Esophagus squamous epithelium (tissue), 5 donors: Measurements from ENCODE around the gene STAG1. TPM values are rescaled to one million over a fixed set of nuclear protein-coding genes. Genes with fewer than 3 reads are reported as not detected.
"Not testable (repeated sequence)": the region's sequence is repeated elsewhere in the genome, so short reads cannot be mapped to it uniquely, and the experiment has no call there.

Experiments used
- DNase-seq: peaks from one replicate; lab custom pipeline; 2025; lab: John Stamatoyannopoulos, UW
- H3K27ac ChIP-seq, 4 donors: fragments of 200-600 bp; sonication (generic); one replicate each; pipeline ENCODE4 v1.5.1; 2016 to 2019; ENCODE audit warnings: mild to moderate bottlenecking in 1 of 4
- H3K27me3 ChIP-seq, 4 donors: fragments of 200-600 bp; sonication (generic); 1 replicate in 3 of 4; 2 replicates in 1 of 4; pipeline versions ENCODE4 v1.5.1 to v1.6.0; 2017 to 2021; ENCODE audit warnings: antibody characterized with exemption in 1 of 4
- H3K36me3 ChIP-seq, 3 donors: fragments of 200-600 bp; sonication (generic); one replicate each; pipeline ENCODE4 v1.5.1; 2016 to 2019
- H3K4me1 ChIP-seq, 3 donors: fragments of 200-600 bp; sonication (generic); one replicate each; pipeline ENCODE4 v1.5.1; 2017 to 2019
- H3K4me3 ChIP-seq, 4 donors: fragments of 200-600 bp; sonication (generic); 1 replicate in 3 of 4; 2 replicates in 1 of 4; pipeline ENCODE4 v1.5.1; 2016 to 2019; ENCODE audit warnings: mild to moderate bottlenecking in 2 of 4, moderate library complexity in 1 of 4
- H3K9me3 ChIP-seq, 3 donors: fragments of 200-600 bp; sonication (generic); one replicate each; pipeline ENCODE4 v1.5.1; 2016 to 2019
- POLR2A ChIP-seq, 4 donors: fragments of 450-650 bp; IDR thresholded peaks; one replicate each; pipeline ENCODE4 v1.6.1; 2017; ENCODE audit warnings: antibody characterized with exemption in 4 of 4, mild to moderate bottlenecking in 4 of 4, moderate library complexity in 3 of 4
- WGBS, 2 donors: methylation state at CpG; one replicate each; pipeline ENCODE4 v1.1.5; 2018; 5-methylcytosine and 5-hydroxymethylcytosine counted together
- intact Hi-C: fragments of 100-400 bp; cut with DNase I; formaldehyde crosslinking; loops from one replicate; pipeline ENCODE4 v1.15.0; 2022
- total RNA-seq, 4 donors: library from RNA; depleted of rRNA; stranded (reverse); fragments of >200 nt; gene quantifications; one replicate each; pipeline ENCODE4 v1.1.0, GENCODE V29; 2016
- TF ChIP-seq, protein P1 (sequence below), 6 experiments: fragments of 450-650 bp in 4 of 6; fragments of 200-600 bp in 2 of 6; sonication (generic) in 2 of 6; IDR thresholded peaks; one replicate each; pipeline ENCODE4 v1.5.1; 2016 to 2019; ENCODE audit warnings: antibody characterized with exemption in 6 of 6, mild to moderate bottlenecking in 4 of 6, moderate library complexity in 4 of 6
- donor health status: DM: yes; HTN: yes; CAD: no.

STAG1 gene
- total RNA-seq, 4 donors from 2014 or later: 10.9 to 42.9 (median 24.9) TPM

- no peak for TF ChIP-seq POLR2A (IDR thresholded peaks at IDR 0.05)
- TF ChIP-seq, protein P1, sequence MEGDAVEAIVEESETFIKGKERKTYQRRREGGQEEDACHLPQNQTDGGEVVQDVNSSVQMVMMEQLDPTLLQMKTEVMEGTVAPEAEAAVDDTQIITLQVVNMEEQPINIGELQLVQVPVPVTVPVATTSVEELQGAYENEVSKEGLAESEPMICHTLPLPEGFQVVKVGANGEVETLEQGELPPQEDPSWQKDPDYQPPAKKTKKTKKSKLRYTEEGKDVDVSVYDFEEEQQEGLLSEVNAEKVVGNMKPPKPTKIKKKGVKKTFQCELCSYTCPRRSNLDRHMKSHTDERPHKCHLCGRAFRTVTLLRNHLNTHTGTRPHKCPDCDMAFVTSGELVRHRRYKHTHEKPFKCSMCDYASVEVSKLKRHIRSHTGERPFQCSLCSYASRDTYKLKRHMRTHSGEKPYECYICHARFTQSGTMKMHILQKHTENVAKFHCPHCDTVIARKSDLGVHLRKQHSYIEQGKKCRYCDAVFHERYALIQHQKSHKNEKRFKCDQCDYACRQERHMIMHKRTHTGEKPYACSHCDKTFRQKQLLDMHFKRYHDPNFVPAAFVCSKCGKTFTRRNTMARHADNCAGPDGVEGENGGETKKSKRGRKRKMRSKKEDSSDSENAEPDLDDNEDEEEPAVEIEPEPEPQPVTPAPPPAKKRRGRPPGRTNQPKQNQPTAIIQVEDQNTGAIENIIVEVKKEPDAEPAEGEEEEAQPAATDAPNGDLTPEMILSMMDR (IDR thresholded peaks at IDR 0.05): no peak
- peaks cover 0 to 33% (median 0%) of the 10 kb centered on the region in 3 donors for H3K36me3 ChIP-seq
- no peak for DNase-seq
- WGBS, 2 donors: 97 to 100% methylated on average over 2 of the region's 2 CpGs
- intact Hi-C loops: no loop called here
- no peaks in the 10 kb centered on the region for H3K9me3 ChIP-seq
- no peaks in the 10 kb centered on the region for H3K4me1 ChIP-seq
- no peaks in the 10 kb centered on the region for H3K27me3 ChIP-seq
- H3K27ac ChIP-seq: no peak overlapping the region
- H3K4me3 ChIP-seq: no peak overlapping the region
Observed at GRCh38 chr3:136606990-136607389, 145.2 kb downstream of the STAG1 start.

GRCh38 chr3:136606216-136606615, 146.0 kb downstream of the STAG1 start:
- WGBS, 2 donors: 88 to 91% methylated on average over 7 of the region's 7 CpGs

GRCh38 chr3:136604961-136605360, 147.2 kb downstream of the STAG1 start:
- TF ChIP-seq POLR2A (IDR thresholded peaks at IDR 0.05): no peak
- TF ChIP-seq, protein P1 (IDR thresholded peaks at IDR 0.05): no peak
- intact Hi-C loops: no loop called here
- WGBS, 2 donors: 65 to 66% methylated on average over 1 of the region's 1 CpG
- no peaks in the 10 kb centered on the region for H3K27me3 ChIP-seq
- no peak for DNase-seq
- no peak overlapping the region for H3K4me3 ChIP-seq
- no peak overlapping the region for H3K27ac ChIP-seq
- H3K9me3 ChIP-seq: no peaks in the 10 kb centered on the region
- no peaks in the 10 kb centered on the region for H3K4me1 ChIP-seq
- peaks cover 0 to 51% (median 0%) of the 10 kb centered on the region in 3 donors for H3K36me3 ChIP-seq

More at GRCh38 chr3:136606216-136606615, 146.0 kb downstream of the STAG1 start:
- H3K4me3 ChIP-seq, DNase-seq, intact Hi-C loops, H3K9me3 ChIP-seq, H3K27me3 ChIP-seq, H3K27ac ChIP-seq, H3K4me1 ChIP-seq: not testable (repeated sequence)
- H3K36me3 ChIP-seq: peaks cover 0 to 41% (median 0%) of the 10 kb centered on the region in 3 donors

DNA sequence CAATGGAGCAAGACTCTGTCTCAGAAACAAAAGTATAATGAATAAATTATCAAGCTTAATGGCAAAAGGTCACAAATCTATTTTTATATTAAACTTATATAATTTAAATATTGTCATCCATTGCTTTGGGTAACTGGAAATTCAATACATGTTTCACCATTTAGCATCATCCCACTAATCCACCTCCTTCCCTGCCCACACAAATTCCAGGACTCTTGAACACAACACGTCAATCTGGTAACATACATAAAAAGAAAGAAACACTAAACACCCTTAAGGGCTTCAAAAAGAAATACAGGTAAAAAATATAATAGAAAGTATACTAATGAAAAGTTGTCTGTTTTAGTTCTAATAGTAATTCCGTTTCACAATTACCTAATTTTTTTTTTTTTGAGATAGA, 149.4 kb downstream of the STAG1 start:
- no peak for TF ChIP-seq POLR2A (IDR thresholded peaks at IDR 0.05)
- TF ChIP-seq, protein P1 (IDR thresholded peaks at IDR 0.05): no peak
- intact Hi-C loops: no loop called here
- Histone ChIP-seq H3K27me3 (no peaks in the 10 kb centered on the region), H3K36me3 (peaks cover 0 to 43% (median 0%) of the 10 kb centered on the region in 3 donors), H3K4me3 (no peak overlapping the region), H3K9me3 (no peaks in the 10 kb centered on the region), H3K4me1 (no peaks in the 10 kb centered on the region), H3K27ac (no peak overlapping the region)
- WGBS, 2 donors: 70 to 74% methylated on average over 2 of the region's 2 CpGs
- no peak for DNase-seq

GRCh38 chr3:136595913-136596697, 156.1 kb downstream of the STAG1 start:
- TF ChIP-seq, protein P1 (IDR thresholded peaks at IDR 0.05): no peak
- TF ChIP-seq POLR2A (IDR thresholded peaks at IDR 0.05): no peak
- DNase-seq: no peak
- no peaks in the 10 kb centered on the region for H3K27me3 ChIP-seq
- H3K9me3 ChIP-seq: no peaks in the 10 kb centered on the region
- H3K4me1 ChIP-seq: peaks cover 0 to 4% (median 0%) of the 10 kb centered on the region in 3 donors
- H3K4me3 ChIP-seq: no peak overlapping the region
- no peak overlapping the region for H3K27ac ChIP-seq
- 67% methylated on average over 5 of the region's 5 CpGs for WGBS, 2 donors
- H3K36me3 ChIP-seq: peaks cover 0 to 19% (median 0%) of the 10 kb centered on the region in 3 donors
- intact Hi-C loops: no loop called here
